Measurements from ENCODE around the gene GLO1.

The GLO1 gene

GRCh38 chr6:38639498-38640215 lies 63.3 kb downstream of the GLO1 start, which contains the start of gene BTBD9:
Gene BTBD9 (minus strand): TSS chr6:38639929.
- H3K9ac ChIP-seq (ENCODE audit: low read length in 2 of 2): peak within 1 kb of the TSS; percentile 93 to 97
- peaks cover 14% of the 10 kb centered on the region for H3K4me1 ChIP-seq (ENCODE audit: control insufficient read depth, insufficient read depth, low read length)
- H3K9me3 ChIP-seq (ENCODE audit: control insufficient read depth in 2 of 2, low read length in 2 of 2): no peaks in the 10 kb centered on the region
- no peaks in the 10 kb centered on the region for H3K27me3 ChIP-seq (ENCODE audit: control insufficient read depth in 1 of 2, insufficient read depth in 2 of 2, low read length in 2 of 2)
- H3K27ac ChIP-seq (ENCODE audit: low read length): peak within 1 kb of the TSS; percentile 90
- no peaks in the 10 kb centered on the region for H3K36me3 ChIP-seq (ENCODE audit: control insufficient read depth in 2 of 2, insufficient read depth in 2 of 2, low read length in 2 of 2)
- H3K4me3 ChIP-seq (ENCODE audit: low read length in 2 of 2): peak within 1 kb of the TSS; percentile 65 to 96

- peaks cover 14% of the 10 kb centered on the region for H3K4me1 ChIP-seq (ENCODE audit: control insufficient read depth, insufficient read depth, low read length)
- H3K9ac ChIP-seq (ENCODE audit: low read length in 2 of 2): peak overlapping the region; percentile 93 to 97
- H3K4me3 ChIP-seq (ENCODE audit: low read length in 2 of 2): peak overlapping the region; percentile 65 to 96
Measured at GRCh38 chr6:38638941-38639497, 63.9 kb downstream of the GLO1 start.

GRCh38 chr6:38637756-38638155 lies 65.2 kb downstream of the GLO1 start:
- no peak overlapping the region for H3K4me3 ChIP-seq (ENCODE audit: low read length in 2 of 2)
- no peak overlapping the region for H3K9ac ChIP-seq (ENCODE audit: low read length in 2 of 2)
- H3K27me3 ChIP-seq (ENCODE audit: control insufficient read depth in 1 of 2, insufficient read depth in 2 of 2, low read length in 2 of 2): no peaks in the 10 kb centered on the region
- no peaks in the 10 kb centered on the region for H3K9me3 ChIP-seq (ENCODE audit: control insufficient read depth in 2 of 2, low read length in 2 of 2)
- no peaks in the 10 kb centered on the region for H3K36me3 ChIP-seq (ENCODE audit: control insufficient read depth in 2 of 2, insufficient read depth in 2 of 2, low read length in 2 of 2)
- H3K27ac ChIP-seq (ENCODE audit: low read length): no peak overlapping the region
- peaks cover 14% of the 10 kb centered on the region for H3K4me1 ChIP-seq (ENCODE audit: control insufficient read depth, insufficient read depth, low read length)

More at GRCh38 chr6:38638941-38639497, 63.9 kb downstream of the GLO1 start:
- peak overlapping the region; percentile 90 for H3K27ac ChIP-seq (ENCODE audit: low read length)
- no peaks in the 10 kb centered on the region for H3K36me3 ChIP-seq (ENCODE audit: control insufficient read depth in 2 of 2, insufficient read depth in 2 of 2, low read length in 2 of 2)
- H3K27me3 ChIP-seq (ENCODE audit: control insufficient read depth in 1 of 2, insufficient read depth in 2 of 2, low read length in 2 of 2): no peaks in the 10 kb centered on the region
- H3K9me3 ChIP-seq (ENCODE audit: control insufficient read depth in 2 of 2, low read length in 2 of 2): no peaks in the 10 kb centered on the region

- H3K27ac ChIP-seq (ENCODE audit: low read length): no peak overlapping the region
- no peak overlapping the region for H3K4me3 ChIP-seq (ENCODE audit: low read length in 2 of 2)
- H3K36me3 ChIP-seq (ENCODE audit: control insufficient read depth in 2 of 2, insufficient read depth in 2 of 2, low read length in 2 of 2): no peaks in the 10 kb centered on the region
- no peaks in the 10 kb centered on the region for H3K27me3 ChIP-seq (ENCODE audit: control insufficient read depth in 1 of 2, insufficient read depth in 2 of 2, low read length in 2 of 2)
- peaks cover 11% of the 10 kb centered on the region for H3K4me1 ChIP-seq (ENCODE audit: control insufficient read depth, insufficient read depth, low read length)
- no peak overlapping the region for H3K9ac ChIP-seq (ENCODE audit: low read length in 2 of 2)
- H3K9me3 ChIP-seq (ENCODE audit: control insufficient read depth in 2 of 2, low read length in 2 of 2): peaks cover 0 to 2% of the 10 kb centered on the region in 2 donors
Measured at GRCh38 chr6:38636027-38636426, 66.9 kb downstream of the GLO1 start.

- no peaks in the 10 kb centered on the region for H3K27me3 ChIP-seq (ENCODE audit: control insufficient read depth in 1 of 2, insufficient read depth in 2 of 2, low read length in 2 of 2)
Measured at GRCh38 chr6:38634518-38634917, 68.4 kb downstream of the GLO1 start.

GRCh38 chr6:38632490-38632889 lies 70.5 kb downstream of the GLO1 start:
- peaks cover 0 to 2% of the 10 kb centered on the region in 2 donors for H3K9me3 ChIP-seq (ENCODE audit: control insufficient read depth in 2 of 2, low read length in 2 of 2)
- H3K9ac ChIP-seq (ENCODE audit: low read length in 2 of 2): no peak overlapping the region
- H3K36me3 ChIP-seq (ENCODE audit: control insufficient read depth in 2 of 2, insufficient read depth in 2 of 2, low read length in 2 of 2): no peaks in the 10 kb centered on the region
- no peak overlapping the region for H3K27ac ChIP-seq (ENCODE audit: low read length)
- no peaks in the 10 kb centered on the region for H3K27me3 ChIP-seq (ENCODE audit: control insufficient read depth in 1 of 2, insufficient read depth in 2 of 2, low read length in 2 of 2)
- no peak overlapping the region for H3K4me3 ChIP-seq (ENCODE audit: low read length in 2 of 2)
- H3K4me1 ChIP-seq (ENCODE audit: control insufficient read depth, insufficient read depth, low read length): no peaks in the 10 kb centered on the region

More at GRCh38 chr6:38634518-38634917, 68.4 kb downstream of the GLO1 start:
- Histone ChIP-seq H3K4me1 (ENCODE audit: control insufficient read depth, insufficient read depth, low read length) (peaks cover 6% of the 10 kb centered on the region), H3K9ac (ENCODE audit: low read length in 2 of 2) (no peak overlapping the region), H3K4me3 (ENCODE audit: low read length in 2 of 2) (no peak overlapping the region), H3K9me3 (ENCODE audit: control insufficient read depth in 2 of 2, low read length in 2 of 2) (peaks cover 0 to 2% of the 10 kb centered on the region in 2 donors), H3K27ac (ENCODE audit: low read length) (no peak overlapping the region), H3K36me3 (ENCODE audit: control insufficient read depth in 2 of 2, insufficient read depth in 2 of 2, low read length in 2 of 2) (no peaks in the 10 kb centered on the region)

GRCh38 chr6:38631186-38631783 lies 71.7 kb downstream of the GLO1 start:
- Histone ChIP-seq H3K27me3 (ENCODE audit: control insufficient read depth in 1 of 2, insufficient read depth in 2 of 2, low read length in 2 of 2) (no peaks in the 10 kb centered on the region), H3K4me1 (ENCODE audit: control insufficient read depth, insufficient read depth, low read length) (no peaks in the 10 kb centered on the region), H3K27ac (ENCODE audit: low read length) (no peak overlapping the region), H3K9ac (ENCODE audit: low read length in 2 of 2) (no peak overlapping the region), H3K4me3 (ENCODE audit: low read length in 2 of 2) (no peak overlapping the region), H3K9me3 (ENCODE audit: control insufficient read depth in 2 of 2, low read length in 2 of 2) (peaks cover 0 to 2% of the 10 kb centered on the region in 2 donors), H3K36me3 (ENCODE audit: control insufficient read depth in 2 of 2, insufficient read depth in 2 of 2, low read length in 2 of 2) (no peaks in the 10 kb centered on the region)
